GM12891 (cell line): ENCODE measurements around the gene RTTN.

Source experiments
- POLR2A ChIP-seq: IDR thresholded peaks from 2 replicates; pipeline ENCODE4 v1.6.1; 2011; ENCODE audit warnings: low read depth, low read length, control low read depth
- POLR2AphosphoS5 ChIP-seq: IDR thresholded peaks from 2 replicates; pipeline ENCODE4 v1.6.1; 2011; ENCODE audit warnings: low read depth, low read length, control low read depth

- no peak for TF ChIP-seq POLR2A
- no peak for TF ChIP-seq POLR2AphosphoS5
Observed at GRCh38 chr18:70126832-70127231, 78.7 kb downstream of the RTTN start.
